HEK293 (cell line): ENCODE results near the gene SH3BP1.

Source experiments
- ZNF529 ChIP-seq: fragments of 450-650 bp; formaldehyde crosslinking; IDR thresholded peaks from 2 replicates; pipeline ENCODE4 v1.5.1; 2017; ENCODE audit warnings: missing genetic modification characterization, missing biosample characterization; ENCODE audit not compliant: insufficient replicate concordance
- ZNF768 ChIP-seq: fragments of 450-650 bp; formaldehyde crosslinking; IDR thresholded peaks from 2 replicates; pipeline ENCODE4 v1.5.1; 2018; ENCODE audit warnings: missing biosample characterization, mild to moderate bottlenecking, missing genetic modification characterization
- TF ChIP-seq, protein P1 (sequence below): fragments of 450-650 bp; formaldehyde crosslinking; IDR thresholded peaks from 2 replicates; pipeline ENCODE4 v1.5.1; 2016; ENCODE audit warnings: missing biosample characterization, missing genetic modification characterization
- TF ChIP-seq, protein P2 (sequence below): fragments of 450-650 bp; formaldehyde crosslinking; IDR thresholded peaks from 2 replicates; pipeline ENCODE4 v1.5.1; 2016; ENCODE audit warnings: missing biosample characterization, missing genetic modification characterization, low read depth

DNA sequence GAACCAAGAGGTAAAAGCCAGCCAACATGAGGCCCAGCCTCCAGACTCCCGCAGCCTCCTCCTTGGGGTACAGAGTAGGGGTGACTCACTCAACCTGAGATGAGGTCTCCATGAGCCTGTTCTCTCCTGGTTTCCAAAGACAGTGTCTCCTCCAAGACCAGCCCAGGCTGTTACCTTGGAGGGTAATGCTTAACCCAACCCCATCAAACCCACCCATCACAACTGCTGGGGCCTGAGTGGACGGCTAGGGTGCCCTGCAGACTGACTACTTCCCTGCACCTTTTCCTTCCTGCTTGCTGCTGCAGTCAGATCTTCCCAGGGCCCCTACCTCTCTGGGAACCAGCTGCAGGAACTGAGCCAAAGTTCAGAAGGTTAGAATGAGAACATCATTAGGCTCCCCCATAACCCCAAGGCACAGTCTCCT is 41.5 kb downstream of the SH3BP1 start:
- TF ChIP-seq ZNF529 (no peak), ZNF768 (tag by site-specific recombination) (no peak)
- TF ChIP-seq, protein P1, sequence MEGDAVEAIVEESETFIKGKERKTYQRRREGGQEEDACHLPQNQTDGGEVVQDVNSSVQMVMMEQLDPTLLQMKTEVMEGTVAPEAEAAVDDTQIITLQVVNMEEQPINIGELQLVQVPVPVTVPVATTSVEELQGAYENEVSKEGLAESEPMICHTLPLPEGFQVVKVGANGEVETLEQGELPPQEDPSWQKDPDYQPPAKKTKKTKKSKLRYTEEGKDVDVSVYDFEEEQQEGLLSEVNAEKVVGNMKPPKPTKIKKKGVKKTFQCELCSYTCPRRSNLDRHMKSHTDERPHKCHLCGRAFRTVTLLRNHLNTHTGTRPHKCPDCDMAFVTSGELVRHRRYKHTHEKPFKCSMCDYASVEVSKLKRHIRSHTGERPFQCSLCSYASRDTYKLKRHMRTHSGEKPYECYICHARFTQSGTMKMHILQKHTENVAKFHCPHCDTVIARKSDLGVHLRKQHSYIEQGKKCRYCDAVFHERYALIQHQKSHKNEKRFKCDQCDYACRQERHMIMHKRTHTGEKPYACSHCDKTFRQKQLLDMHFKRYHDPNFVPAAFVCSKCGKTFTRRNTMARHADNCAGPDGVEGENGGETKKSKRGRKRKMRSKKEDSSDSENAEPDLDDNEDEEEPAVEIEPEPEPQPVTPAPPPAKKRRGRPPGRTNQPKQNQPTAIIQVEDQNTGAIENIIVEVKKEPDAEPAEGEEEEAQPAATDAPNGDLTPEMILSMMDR = no peak
- TF ChIP-seq, protein P2, sequence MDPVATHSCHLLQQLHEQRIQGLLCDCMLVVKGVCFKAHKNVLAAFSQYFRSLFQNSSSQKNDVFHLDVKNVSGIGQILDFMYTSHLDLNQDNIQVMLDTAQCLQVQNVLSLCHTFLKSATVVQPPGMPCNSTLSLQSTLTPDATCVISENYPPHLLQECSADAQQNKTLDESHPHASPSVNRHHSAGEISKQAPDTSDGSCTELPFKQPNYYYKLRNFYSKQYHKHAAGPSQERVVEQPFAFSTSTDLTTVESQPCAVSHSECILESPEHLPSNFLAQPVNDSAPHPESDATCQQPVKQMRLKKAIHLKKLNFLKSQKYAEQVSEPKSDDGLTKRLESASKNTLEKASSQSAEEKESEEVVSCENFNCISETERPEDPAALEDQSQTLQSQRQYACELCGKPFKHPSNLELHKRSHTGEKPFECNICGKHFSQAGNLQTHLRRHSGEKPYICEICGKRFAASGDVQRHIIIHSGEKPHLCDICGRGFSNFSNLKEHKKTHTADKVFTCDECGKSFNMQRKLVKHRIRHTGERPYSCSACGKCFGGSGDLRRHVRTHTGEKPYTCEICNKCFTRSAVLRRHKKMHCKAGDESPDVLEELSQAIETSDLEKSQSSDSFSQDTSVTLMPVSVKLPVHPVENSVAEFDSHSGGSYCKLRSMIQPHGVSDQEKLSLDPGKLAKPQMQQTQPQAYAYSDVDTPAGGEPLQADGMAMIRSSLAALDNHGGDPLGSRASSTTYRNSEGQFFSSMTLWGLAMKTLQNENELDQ (tag by site-specific recombination) = no peak
